ENCODE results near the gene HPRT1.
"Not testable (repeated sequence)": the region's sequence is repeated elsewhere in the genome, so short reads cannot be mapped to it uniquely, and the experiment has no call there.

HPRT1 gene, protein sequence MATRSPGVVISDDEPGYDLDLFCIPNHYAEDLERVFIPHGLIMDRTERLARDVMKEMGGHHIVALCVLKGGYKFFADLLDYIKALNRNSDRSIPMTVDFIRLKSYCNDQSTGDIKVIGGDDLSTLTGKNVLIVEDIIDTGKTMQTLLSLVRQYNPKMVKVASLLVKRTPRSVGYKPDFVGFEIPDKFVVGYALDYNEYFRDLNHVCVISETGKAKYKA

DNA sequence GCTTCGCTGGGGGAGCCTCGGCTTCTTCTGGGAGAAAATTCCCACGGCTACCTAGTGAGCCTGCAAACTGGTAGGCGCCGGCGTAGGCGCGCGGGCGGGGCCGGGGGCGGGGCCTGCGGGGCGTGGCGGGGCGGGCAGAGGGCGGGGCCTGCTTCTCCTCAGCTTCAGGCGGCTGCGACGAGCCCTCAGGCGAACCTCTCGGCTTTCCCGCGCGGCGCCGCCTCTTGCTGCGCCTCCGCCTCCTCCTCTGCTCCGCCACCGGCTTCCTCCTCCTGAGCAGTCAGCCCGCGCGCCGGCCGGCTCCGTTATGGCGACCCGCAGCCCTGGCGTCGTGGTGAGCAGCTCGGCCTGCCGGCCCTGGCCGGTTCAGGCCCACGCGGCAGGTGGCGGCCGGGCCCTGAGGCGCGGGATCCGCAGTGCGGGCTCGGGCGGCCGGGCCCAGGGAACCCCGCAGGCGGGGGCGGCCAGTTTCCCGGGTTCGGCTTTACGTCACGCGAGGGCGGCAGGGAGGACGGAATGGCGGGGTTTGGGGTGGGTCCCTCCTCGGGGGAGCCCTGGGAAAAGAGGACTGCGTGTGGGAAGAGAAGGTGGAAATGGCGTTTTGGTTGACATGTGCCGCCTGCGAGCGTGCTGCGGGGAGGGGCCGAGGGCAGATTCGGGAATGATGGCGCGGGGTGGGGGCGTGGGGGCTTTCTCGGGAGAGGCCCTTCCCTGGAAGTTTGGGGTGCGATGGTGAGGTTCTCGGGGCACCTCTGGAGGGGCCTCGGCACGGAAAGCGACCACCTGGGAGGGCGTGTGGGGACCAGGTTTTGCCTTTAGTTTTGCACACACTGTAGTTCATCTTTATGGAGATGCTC is at the start of gene HPRT1:
HPRT1 (plus strand) TSS at position 161 of the 857 bp plus-strand sequence; CDS start at position 308, 147 bp downstream.
- DNase-seq (ENCODE audit: low spot score), result peak; percentile 72

GRCh38 chrX:134416087-134416486 is 43.9 kb upstream of the HPRT1 start:
- DNase-seq (ENCODE audit: low spot score), result no peak

- DNase-seq (ENCODE audit: low spot score), result no peak
These were observed 41.5 kb upstream of the HPRT1 start for GRCh38 chrX:134418317-134419113.

- no peak for DNase-seq (ENCODE audit: low spot score)
These were observed 40.2 kb upstream of the HPRT1 start for GRCh38 chrX:134419784-134420183.

DNA sequence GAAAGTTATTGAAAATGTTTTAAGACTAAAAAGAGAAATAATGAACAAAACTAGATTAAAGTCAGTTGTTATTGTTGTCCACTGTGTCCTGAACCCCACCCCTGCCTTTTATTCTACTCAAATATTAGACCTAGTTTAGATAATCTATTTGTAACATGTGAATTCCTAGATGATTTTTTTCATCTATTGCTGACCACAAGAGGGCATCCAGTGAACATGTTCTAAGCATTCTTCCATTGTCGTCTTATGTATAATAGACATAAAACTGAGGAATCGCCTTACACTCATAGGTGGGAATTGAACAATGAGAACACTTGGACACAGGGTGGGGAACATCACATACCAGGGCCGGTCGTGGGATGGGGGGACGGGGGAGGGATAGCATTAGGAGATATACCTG is 36.4 kb upstream of the HPRT1 start:
- peak; percentile 16 for DNase-seq (ENCODE audit: low spot score)

- no peak for DNase-seq (ENCODE audit: low spot score)
These were observed 33.7 kb upstream of the HPRT1 start for GRCh38 chrX:134426281-134426680.

DNA sequence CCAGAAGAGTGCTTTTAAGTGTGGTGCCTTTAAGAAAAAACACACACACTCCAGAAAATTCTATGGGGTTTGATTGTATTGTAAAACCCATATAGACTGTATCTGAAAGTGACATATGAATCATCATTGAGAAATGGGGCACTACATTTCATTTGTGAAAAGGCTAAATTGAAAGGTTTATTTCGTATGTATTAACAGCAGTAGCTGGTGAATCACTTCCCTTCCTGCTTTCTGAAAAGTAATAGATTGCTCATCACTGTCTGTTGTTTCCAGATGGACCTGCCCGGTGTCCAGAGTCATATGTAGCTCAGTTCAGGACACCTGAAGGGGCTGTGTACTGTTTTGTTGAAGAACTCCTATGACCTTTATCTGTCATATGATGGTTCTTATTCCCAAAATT is 28.1 kb upstream of the HPRT1 start:
- no peak for DNase-seq (ENCODE audit: low spot score)

DNA sequence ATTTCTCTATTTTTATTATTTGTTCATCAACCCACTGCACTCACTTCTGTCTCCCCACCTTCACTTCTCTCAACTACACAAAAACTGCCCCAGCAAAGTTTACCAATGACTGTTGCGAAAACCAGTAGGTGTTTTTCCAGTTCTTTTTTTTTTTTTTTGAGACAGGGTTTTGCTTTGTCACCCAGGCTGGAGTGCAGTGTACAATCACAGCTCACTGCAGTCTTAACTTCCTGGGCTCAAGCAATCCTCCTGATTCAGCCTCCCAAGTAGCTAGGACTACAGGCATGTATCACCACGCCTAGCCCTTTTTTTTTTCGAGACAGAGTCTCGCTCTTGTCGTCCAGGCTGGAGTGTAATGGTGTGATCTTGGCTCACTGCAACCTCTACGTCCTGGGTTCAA is 24.1 kb upstream of the HPRT1 start:
- DNase-seq (ENCODE audit: low spot score), result no peak

DNA sequence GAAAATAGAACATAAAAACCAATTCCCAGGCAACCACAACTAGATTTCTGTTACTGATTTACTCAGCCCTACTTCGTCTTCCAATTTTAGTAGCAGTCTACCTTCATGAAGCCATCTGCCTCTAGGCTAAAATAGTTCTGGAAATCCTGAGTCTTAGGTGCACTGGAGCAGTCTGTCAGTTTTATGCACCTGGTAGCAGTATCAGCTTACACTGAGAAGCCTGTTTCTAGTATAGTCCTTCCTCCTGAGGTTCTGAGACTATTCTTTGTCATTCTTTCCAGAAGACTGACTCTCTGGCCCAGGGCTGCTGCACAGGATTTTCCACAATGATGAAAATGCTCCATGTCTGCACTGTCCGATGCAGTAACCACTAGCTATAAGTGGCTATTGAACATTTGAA is 16.9 kb upstream of the HPRT1 start:
- DNase-seq (ENCODE audit: low spot score), result no peak

GRCh38 chrX:134443461-134443860 is 16.5 kb upstream of the HPRT1 start:
- DNase-seq (ENCODE audit: low spot score), result no peak

DNA sequence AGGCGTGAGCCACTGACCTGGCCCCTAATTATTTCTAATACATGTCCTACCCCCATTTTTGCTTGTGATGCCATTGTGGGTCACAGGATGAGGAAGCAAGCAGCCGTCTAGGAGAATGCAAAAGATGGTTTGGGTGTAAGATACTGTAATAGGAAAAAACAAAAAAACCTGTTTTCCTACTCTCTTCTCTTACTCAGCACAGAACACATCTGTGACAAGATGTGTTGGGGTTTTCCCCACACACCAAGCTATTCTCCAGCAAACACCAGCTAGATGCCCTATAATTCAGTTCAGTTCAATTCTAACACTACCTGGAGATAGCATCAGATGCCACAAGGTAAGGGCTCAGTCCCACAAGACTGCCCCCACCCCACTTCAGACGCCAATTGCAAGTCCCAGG is 15.3 kb upstream of the HPRT1 start:
- no peak for DNase-seq (ENCODE audit: low spot score)

GRCh38 chrX:134452596-134452995 is 7.4 kb upstream of the HPRT1 start:
- DNase-seq (ENCODE audit: low spot score), result no peak

GRCh38 chrX:134453631-134454030 is 6.3 kb upstream of the HPRT1 start:
- no peak for DNase-seq (ENCODE audit: low spot score)

- no peak for DNase-seq (ENCODE audit: low spot score)
These were observed 5.5 kb upstream of the HPRT1 start for GRCh38 chrX:134454506-134454905.

GRCh38 chrX:134457708-134458107 is 2.3 kb upstream of the HPRT1 start:
- no peak for DNase-seq (ENCODE audit: low spot score)

DNA sequence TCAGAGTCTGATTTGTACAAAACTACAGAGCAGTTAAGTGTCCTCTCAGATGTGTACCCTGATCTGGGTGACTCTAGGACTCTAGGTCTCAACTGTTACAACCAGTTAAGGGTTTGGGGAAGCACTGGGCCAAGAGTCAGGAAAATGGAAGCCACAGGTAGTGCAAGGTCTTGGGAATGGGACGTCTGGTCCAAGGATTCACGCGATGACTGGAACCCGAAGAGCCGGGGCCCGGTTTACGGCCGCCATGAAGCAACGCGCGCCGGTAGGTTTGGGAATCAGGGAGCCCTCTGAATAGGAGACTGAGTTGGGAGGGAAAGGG is 321 bp upstream of the HPRT1 start:
- DNase-seq (ENCODE audit: low spot score), result no peak

GRCh38 chrX:134460862-134461220 is 876 bp downstream of the HPRT1 start:
- peak; percentile 16 for DNase-seq (ENCODE audit: low spot score)

DNA sequence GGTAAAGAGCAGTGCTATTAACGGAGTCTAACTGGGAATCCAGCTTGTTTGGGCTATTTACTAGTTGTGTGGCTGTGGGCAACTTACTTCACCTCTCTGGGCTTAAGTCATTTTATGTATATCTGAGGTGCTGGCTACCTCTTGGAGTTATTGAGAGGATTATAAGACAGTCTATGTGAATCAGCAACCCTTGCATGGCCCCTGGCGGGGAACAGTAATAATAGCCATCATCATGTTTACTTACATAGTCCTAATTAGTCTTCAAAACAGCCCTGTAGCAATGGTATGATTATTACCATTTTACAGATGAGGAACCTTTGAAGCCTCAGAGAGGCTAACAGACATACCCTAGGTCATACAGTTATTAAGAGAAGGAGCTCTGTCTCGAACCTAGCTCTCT is 1.5 kb downstream of the HPRT1 start:
- DNase-seq (ENCODE audit: low spot score), result no peak

DNA sequence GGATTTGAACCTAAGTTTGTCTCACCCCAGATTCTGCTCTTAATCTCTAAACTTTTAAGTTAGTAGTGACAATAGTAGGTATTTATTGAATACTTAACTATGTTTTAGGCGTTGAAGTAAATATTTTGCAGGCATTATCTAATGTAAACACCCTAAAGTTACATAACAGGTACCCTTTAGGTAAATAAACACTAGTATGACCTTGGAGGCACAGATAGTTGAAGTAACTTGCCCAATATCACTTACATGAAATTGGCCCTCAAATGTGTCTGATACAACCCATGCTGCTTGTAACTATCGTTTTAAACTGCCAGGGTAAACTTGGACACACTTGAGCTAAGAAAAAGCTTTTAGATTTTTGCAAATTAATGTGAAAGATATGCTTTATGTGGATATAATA is 3.0 kb downstream of the HPRT1 start:
- no peak for DNase-seq (ENCODE audit: low spot score)

GRCh38 chrX:134464453-134464852 is 4.5 kb downstream of the HPRT1 start:
- not testable (repeated sequence) for DNase-seq (ENCODE audit: low spot score)

DNA sequence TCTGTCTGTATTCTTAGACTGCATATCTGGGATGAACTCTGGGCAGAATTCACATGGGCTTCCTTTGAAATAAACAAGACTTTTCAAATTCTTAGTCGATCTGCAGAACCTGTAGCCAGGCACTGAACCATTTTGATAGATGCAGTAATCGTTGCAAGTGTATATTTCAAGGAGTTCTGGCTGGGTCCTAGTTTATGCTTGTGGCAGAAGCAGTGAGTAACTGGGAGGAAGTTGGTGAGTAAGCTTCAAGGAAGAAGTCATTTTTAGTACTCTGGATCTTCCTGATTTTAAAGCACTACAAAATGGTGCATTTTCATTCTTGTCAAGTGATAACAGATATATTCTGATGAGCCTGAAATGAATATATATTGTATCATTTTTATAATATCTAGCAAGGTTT is 9.5 kb downstream of the HPRT1 start:
- no peak for DNase-seq (ENCODE audit: low spot score)

DNA sequence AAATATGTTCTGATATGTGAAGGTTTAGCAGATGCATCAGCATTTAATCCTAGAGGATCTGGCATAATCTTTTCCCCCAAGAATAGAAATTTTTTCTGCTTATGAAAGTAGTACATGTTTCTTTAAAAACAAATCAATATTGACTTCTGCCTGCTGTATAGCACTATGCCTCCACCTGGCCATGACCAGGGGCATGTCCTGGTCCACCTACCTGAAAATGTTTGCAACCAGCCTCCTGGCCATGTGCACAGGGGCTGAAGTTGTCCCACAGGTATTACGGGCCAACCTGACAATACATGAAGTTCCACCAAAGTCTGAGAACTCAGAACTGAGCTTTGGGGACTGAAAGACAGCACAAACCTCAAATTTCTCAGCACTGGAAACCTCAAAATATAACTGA is 10.0 kb downstream of the HPRT1 start:
- no peak for DNase-seq (ENCODE audit: low spot score)

DNA sequence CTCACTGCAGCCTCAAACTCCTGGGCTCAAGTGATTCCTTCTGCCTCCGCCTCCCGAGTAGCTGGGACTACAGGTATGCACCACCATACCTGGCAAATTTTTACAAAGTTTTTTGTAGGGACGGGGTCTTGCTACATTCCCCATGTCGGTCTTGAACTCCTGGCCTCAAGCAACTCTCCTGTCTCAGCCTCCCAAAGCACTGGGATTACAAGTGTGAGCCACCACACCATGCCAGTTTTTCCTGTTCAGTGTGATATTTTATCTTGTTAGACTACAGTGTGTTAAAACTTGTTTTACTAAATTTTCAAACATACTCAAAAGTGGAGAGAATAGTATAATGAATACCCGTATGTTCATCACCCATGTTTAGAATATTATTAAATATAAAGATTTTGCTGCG is 12.1 kb downstream of the HPRT1 start:
- no peak for DNase-seq (ENCODE audit: low spot score)
